ENCODE results near the gene NR5A2. TPM values are rescaled to one million over a fixed set of nuclear protein-coding genes. Genes with fewer than 3 reads are reported as not detected.

Gene NR5A2
- polyA plus RNA-seq, 4 donors, result 14.1 to 58.0 (median 18.8) TPM

DNA sequence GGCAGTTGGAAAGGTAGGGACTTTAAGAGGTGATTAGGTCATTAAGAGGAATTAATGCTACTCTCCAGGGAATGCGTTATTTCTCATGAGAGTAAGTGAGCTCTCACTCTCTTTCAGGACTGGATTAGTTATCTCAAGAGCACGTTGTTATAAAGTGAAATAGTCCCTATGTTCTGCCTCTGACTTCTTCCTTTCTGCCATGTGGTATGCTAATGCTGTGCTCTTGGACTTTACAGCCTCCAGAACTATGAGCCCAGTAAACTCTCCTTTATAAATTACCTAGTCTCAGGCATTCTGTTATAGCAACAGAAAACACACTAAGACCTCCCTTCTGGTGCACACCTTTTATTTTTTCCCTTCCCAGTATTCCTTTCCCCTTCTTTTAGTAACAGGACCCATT lies 187.8 kb downstream of the NR5A2 start:
- no peaks in the 10 kb centered on the region for H3K36me3 ChIP-seq (ENCODE audit: control insufficient read depth in 3 of 3, insufficient read depth in 2 of 3, low read depth in 1 of 3, low read length in 3 of 3)
- H3K27me3 ChIP-seq (ENCODE audit: control insufficient read depth in 3 of 3, insufficient read depth in 3 of 3, low read length in 3 of 3), result no peaks in the 10 kb centered on the region
- 80 to 84% (median 80%) methylated on average over 2 of the region's 2 CpGs for WGBS, 3 donors
- no peak overlapping the region for H3K4me3 ChIP-seq (ENCODE audit: low read depth in 1 of 3, low read length in 3 of 3)
- DNase-seq, result no peak
- FAIRE-seq, result no peak
- H3K27ac ChIP-seq (ENCODE audit: low read depth in 1 of 3, low read length in 2 of 3), result no peak overlapping the region
- peaks cover 0 to 7% of the 10 kb centered on the region in 2 donors for H3K9me3 ChIP-seq (ENCODE audit: control insufficient read depth in 2 of 2, insufficient read depth in 1 of 2, low read depth in 1 of 2, low read length in 1 of 2)
- H3K4me1 ChIP-seq (ENCODE audit: control insufficient read depth in 3 of 3, insufficient read depth in 2 of 3, low read depth in 1 of 3, low read length in 2 of 3), result no peaks in the 10 kb centered on the region

DNA sequence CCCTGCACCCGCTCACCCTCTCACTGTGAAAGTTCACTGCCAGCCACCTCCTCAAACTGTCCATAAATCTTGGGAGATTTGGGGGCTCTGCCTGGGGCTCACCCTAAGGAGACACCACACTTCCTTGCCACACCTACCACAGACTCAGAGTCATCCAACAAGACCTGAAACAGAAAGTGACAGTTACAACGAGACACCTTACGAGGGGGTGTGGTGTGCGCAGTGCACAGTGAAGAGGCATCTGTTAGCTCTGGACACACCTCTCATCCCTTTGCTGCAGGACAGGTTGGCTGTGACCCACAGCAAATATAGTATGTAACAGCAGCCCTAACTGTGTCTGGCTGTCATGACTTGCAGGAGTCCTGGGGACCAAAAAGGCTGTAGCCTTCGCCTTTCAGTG lies 190.2 kb downstream of the NR5A2 start:
- H3K36me3 ChIP-seq (ENCODE audit: control insufficient read depth in 3 of 3, insufficient read depth in 2 of 3, low read depth in 1 of 3, low read length in 3 of 3), result no peaks in the 10 kb centered on the region
- no peak overlapping the region for H3K27ac ChIP-seq (ENCODE audit: low read depth in 1 of 3, low read length in 2 of 3)
- WGBS, 3 donors, result 57 to 71% (median 62%) methylated on average over 5 of the region's 5 CpGs
- FAIRE-seq, result no peak
- no peak overlapping the region for H3K4me3 ChIP-seq (ENCODE audit: low read depth in 1 of 3, low read length in 3 of 3)
- DNase-seq, result peak; percentile 17 to 25
- no peaks in the 10 kb centered on the region for H3K4me1 ChIP-seq (ENCODE audit: control insufficient read depth in 3 of 3, insufficient read depth in 2 of 3, low read depth in 1 of 3, low read length in 2 of 3)
- no peaks in the 10 kb centered on the region for H3K27me3 ChIP-seq (ENCODE audit: control insufficient read depth in 3 of 3, insufficient read depth in 3 of 3, low read length in 3 of 3)
- peaks cover 0 to 7% of the 10 kb centered on the region in 2 donors for H3K9me3 ChIP-seq (ENCODE audit: control insufficient read depth in 2 of 2, insufficient read depth in 1 of 2, low read depth in 1 of 2, low read length in 1 of 2)

DNA sequence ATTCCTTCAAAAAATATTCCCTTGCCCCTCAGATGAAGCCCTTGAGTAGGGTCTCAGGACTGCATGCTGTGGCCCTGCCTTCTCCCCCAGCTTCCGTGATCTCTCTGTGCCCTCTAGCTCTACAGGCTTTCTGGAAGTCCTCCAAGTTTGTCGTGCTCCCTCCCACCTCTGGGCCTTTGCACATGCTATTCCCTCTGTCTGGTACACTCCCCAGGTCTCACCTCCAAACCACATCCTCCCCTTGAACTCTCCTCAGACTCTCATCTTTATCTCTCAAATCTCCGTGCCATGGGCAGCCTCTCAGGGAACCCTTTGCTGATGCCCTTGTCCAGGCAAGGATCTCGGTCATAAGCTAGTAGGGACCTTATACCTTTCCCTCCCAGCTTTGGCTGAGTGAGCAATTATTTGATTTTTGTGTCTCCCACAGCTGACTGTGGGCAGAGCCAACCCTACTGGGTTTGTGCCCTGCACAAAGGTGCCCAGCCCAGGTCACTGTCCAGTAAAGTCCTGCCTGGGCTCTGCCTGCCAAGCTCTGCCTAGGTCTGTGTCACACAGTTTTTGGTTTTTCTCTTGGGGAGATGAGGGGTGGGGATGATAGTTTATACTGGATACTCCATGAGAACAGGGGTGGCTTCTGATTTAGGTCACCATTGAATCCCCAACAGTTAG lies 194.2 kb downstream of the NR5A2 start:
- DNase-seq (no peak), FAIRE-seq (no peak)
- Histone ChIP-seq H3K4me3 (ENCODE audit: low read depth in 1 of 3, low read length in 3 of 3) (no peak overlapping the region), H3K9me3 (ENCODE audit: control insufficient read depth in 2 of 2, insufficient read depth in 1 of 2, low read depth in 1 of 2, low read length in 1 of 2) (no peaks in the 10 kb centered on the region), H3K27me3 (ENCODE audit: control insufficient read depth in 3 of 3, insufficient read depth in 3 of 3, low read length in 3 of 3) (no peaks in the 10 kb centered on the region), H3K27ac (ENCODE audit: low read depth in 1 of 3, low read length in 2 of 3) (no peak overlapping the region), H3K4me1 (ENCODE audit: control insufficient read depth in 3 of 3, insufficient read depth in 2 of 3, low read depth in 1 of 3, low read length in 2 of 3) (no peaks in the 10 kb centered on the region), H3K36me3 (ENCODE audit: control insufficient read depth in 3 of 3, insufficient read depth in 2 of 3, low read depth in 1 of 3, low read length in 3 of 3) (no peaks in the 10 kb centered on the region)
- WGBS, 3 donors, result 75 to 83% (median 83%) methylated on average over 4 of the region's 4 CpGs

DNA sequence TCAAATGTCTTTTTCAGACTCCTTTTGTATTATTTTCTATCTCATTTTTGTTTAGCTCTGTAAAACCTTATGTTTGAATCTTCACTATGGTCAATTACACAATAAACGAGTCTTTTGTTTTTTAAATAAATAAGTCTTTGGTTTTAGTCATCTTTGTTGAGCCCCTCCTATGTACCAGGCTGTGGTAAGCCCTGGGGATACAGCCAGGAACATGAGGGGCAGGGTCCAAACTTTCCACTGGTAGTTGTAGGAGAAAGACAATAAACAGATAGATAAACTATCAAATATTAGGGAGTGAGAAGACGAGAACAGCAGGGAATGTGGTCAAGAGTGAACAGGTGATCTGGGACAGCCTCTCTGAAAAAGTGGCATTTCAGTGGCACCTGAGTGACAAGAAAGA lies 195.7 kb downstream of the NR5A2 start:
- H3K4me1 ChIP-seq (ENCODE audit: control insufficient read depth in 3 of 3, insufficient read depth in 2 of 3, low read depth in 1 of 3, low read length in 2 of 3), result no peaks in the 10 kb centered on the region
- H3K27me3 ChIP-seq (ENCODE audit: control insufficient read depth in 3 of 3, insufficient read depth in 3 of 3, low read length in 3 of 3), result no peaks in the 10 kb centered on the region
- no peak overlapping the region for H3K27ac ChIP-seq (ENCODE audit: low read depth in 1 of 3, low read length in 2 of 3)
- H3K36me3 ChIP-seq (ENCODE audit: control insufficient read depth in 3 of 3, insufficient read depth in 2 of 3, low read depth in 1 of 3, low read length in 3 of 3), result no peaks in the 10 kb centered on the region
- FAIRE-seq, result no peak
- H3K4me3 ChIP-seq (ENCODE audit: low read depth in 1 of 3, low read length in 3 of 3), result no peak overlapping the region
- no peaks in the 10 kb centered on the region for H3K9me3 ChIP-seq (ENCODE audit: control insufficient read depth in 2 of 2, insufficient read depth in 1 of 2, low read depth in 1 of 2, low read length in 1 of 2)
- no peak for DNase-seq
- WGBS, 3 donors, result 52 to 64% (median 55%) methylated on average over 2 of the region's 2 CpGs

DNA sequence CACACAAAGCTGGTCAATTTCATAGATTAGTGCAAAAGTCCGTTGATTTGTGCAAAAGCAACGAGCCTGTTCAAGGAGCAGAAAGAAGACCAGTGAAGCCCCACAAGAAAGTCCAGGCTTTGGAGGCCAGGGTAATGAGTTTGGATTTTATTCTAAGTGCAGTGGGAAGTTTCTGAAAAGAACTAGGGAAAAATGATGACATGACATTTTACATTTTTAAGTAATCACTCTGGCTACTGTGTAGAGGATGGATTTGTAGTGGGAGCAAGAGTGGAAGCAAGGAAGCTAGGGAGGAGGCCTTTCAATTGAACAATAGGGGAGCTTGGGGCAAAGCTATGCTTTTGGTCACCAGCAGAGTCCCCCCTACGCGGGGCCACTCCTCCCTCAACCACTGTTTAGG lies 196.1 kb downstream of the NR5A2 start:
- H3K4me3 ChIP-seq (ENCODE audit: low read depth in 1 of 3, low read length in 3 of 3), result no peak overlapping the region
- no peak overlapping the region for H3K27ac ChIP-seq (ENCODE audit: low read depth in 1 of 3, low read length in 2 of 3)
- no peaks in the 10 kb centered on the region for H3K27me3 ChIP-seq (ENCODE audit: control insufficient read depth in 3 of 3, insufficient read depth in 3 of 3, low read length in 3 of 3)
- no peak for DNase-seq
- WGBS, 3 donors, result 88 to 93% (median 92%) methylated on average over 4 of the region's 4 CpGs
- FAIRE-seq, result no peak
- H3K9me3 ChIP-seq (ENCODE audit: control insufficient read depth in 2 of 2, insufficient read depth in 1 of 2, low read depth in 1 of 2, low read length in 1 of 2), result no peaks in the 10 kb centered on the region
- no peaks in the 10 kb centered on the region for H3K4me1 ChIP-seq (ENCODE audit: control insufficient read depth in 3 of 3, insufficient read depth in 2 of 3, low read depth in 1 of 3, low read length in 2 of 3)
- no peaks in the 10 kb centered on the region for H3K36me3 ChIP-seq (ENCODE audit: control insufficient read depth in 3 of 3, insufficient read depth in 2 of 3, low read depth in 1 of 3, low read length in 3 of 3)

DNA sequence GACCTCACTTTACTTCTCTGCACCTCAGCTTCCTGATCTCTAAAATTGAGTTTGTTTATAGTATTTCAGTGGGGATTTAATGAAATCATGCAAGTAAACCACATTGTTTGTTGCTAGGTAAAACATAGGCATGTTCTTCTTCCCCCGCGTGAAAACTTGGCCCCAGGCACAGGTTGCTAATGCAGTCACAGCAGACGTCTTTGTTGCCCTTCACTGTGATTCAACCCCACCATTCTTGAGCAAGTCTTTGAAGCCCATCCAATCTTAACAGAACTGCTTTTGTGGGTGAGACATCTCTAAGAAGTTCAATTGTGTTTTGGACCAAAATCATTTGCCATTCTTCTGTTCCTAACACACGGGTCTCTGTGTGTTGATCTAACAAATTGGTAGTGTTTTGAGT lies 196.8 kb downstream of the NR5A2 start:
- H3K9me3 ChIP-seq (ENCODE audit: control insufficient read depth in 2 of 2, insufficient read depth in 1 of 2, low read depth in 1 of 2, low read length in 1 of 2), result no peaks in the 10 kb centered on the region
- 83 to 91% (median 86%) methylated on average over 4 of the region's 4 CpGs for WGBS, 3 donors
- DNase-seq, result no peak
- no peak overlapping the region for H3K4me3 ChIP-seq (ENCODE audit: low read depth in 1 of 3, low read length in 3 of 3)
- H3K4me1 ChIP-seq (ENCODE audit: control insufficient read depth in 3 of 3, insufficient read depth in 2 of 3, low read depth in 1 of 3, low read length in 2 of 3), result no peaks in the 10 kb centered on the region
- no peaks in the 10 kb centered on the region for H3K36me3 ChIP-seq (ENCODE audit: control insufficient read depth in 3 of 3, insufficient read depth in 2 of 3, low read depth in 1 of 3, low read length in 3 of 3)
- no peaks in the 10 kb centered on the region for H3K27me3 ChIP-seq (ENCODE audit: control insufficient read depth in 3 of 3, insufficient read depth in 3 of 3, low read length in 3 of 3)
- no peak for FAIRE-seq
- no peak overlapping the region for H3K27ac ChIP-seq (ENCODE audit: low read depth in 1 of 3, low read length in 2 of 3)

DNA sequence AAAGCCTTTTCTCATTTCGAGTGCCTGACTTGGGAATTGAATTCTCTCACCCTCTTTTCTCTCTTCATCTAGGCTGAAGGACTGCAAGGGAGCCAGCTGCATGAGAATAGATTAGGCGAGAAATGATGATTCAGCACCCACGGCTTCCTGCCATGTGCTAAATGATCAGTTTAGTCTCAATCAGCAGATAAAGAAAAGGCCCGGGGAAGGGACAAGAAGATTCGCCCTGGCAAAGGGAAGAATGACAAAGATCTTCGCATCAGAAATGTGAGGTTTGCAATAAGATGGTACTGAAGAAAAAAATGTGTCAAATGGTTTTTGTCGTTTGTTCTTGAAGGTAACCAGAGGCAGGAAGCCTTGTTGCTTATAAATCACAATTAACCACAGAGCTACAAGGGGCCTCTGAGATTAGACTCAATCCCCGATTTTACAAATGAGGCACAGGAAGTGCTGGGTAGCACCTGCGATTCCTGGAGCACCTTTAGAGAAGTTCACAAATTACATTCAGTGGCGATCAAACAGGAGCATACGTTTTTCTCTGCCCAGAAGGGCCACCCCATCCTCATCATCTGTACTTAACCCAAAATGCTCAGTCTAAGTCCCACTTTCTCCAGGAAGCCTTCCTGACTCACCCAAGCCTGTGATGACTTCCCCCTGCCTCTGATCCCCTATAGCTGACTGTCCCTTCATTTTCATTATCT lies 198.9 kb downstream of the NR5A2 start:
- WGBS, 3 donors, result 43 to 63% (median 55%) methylated on average over 11 of the region's 11 CpGs
- H3K36me3 ChIP-seq (ENCODE audit: control insufficient read depth in 3 of 3, insufficient read depth in 2 of 3, low read depth in 1 of 3, low read length in 3 of 3), result no peaks in the 10 kb centered on the region
- no peak overlapping the region for H3K4me3 ChIP-seq (ENCODE audit: low read depth in 1 of 3, low read length in 3 of 3)
- H3K27ac ChIP-seq (ENCODE audit: low read depth in 1 of 3, low read length in 2 of 3), result no peak overlapping the region
- FAIRE-seq (no peak), DNase-seq (no peak)
- no peaks in the 10 kb centered on the region for H3K4me1 ChIP-seq (ENCODE audit: control insufficient read depth in 3 of 3, insufficient read depth in 2 of 3, low read depth in 1 of 3, low read length in 2 of 3)
- no peaks in the 10 kb centered on the region for H3K9me3 ChIP-seq (ENCODE audit: control insufficient read depth in 2 of 2, insufficient read depth in 1 of 2, low read depth in 1 of 2, low read length in 1 of 2)
- H3K27me3 ChIP-seq (ENCODE audit: control insufficient read depth in 3 of 3, insufficient read depth in 3 of 3, low read length in 3 of 3), result no peaks in the 10 kb centered on the region

DNA sequence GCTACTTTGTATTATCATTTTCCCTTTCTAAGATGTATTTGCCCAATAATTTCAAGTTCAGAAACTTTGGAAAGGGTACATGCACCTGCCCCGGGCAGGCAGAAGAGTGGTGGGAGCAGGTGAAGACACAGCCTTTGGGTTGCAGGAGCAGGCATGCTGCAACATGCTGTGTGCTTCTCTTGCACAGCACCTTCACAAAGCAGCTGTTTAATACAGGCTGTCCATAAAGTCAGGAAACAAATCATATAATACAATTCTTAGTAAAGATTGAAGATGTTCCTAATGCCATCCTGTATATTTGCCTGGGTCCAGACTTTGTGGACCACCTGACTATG lies 199.4 kb downstream of the NR5A2 start:
- H3K27me3 ChIP-seq (ENCODE audit: control insufficient read depth in 3 of 3, insufficient read depth in 3 of 3, low read length in 3 of 3), result no peaks in the 10 kb centered on the region
- H3K4me3 ChIP-seq (ENCODE audit: low read depth in 1 of 3, low read length in 3 of 3), result no peak overlapping the region
- WGBS, 3 donors, result 82 to 88% (median 88%) methylated on average over 1 of the region's 1 CpG
- H3K27ac ChIP-seq (ENCODE audit: low read depth in 1 of 3, low read length in 2 of 3), result no peak overlapping the region
- DNase-seq (no peak), FAIRE-seq (no peak)
- H3K4me1 ChIP-seq (ENCODE audit: control insufficient read depth in 3 of 3, insufficient read depth in 2 of 3, low read depth in 1 of 3, low read length in 2 of 3), result no peaks in the 10 kb centered on the region
- H3K36me3 ChIP-seq (ENCODE audit: control insufficient read depth in 3 of 3, insufficient read depth in 2 of 3, low read depth in 1 of 3, low read length in 3 of 3), result no peaks in the 10 kb centered on the region
- H3K9me3 ChIP-seq (ENCODE audit: control insufficient read depth in 2 of 2, insufficient read depth in 1 of 2, low read depth in 1 of 2, low read length in 1 of 2), result no peaks in the 10 kb centered on the region

Data from small intestine (tissue), 7 donors.